ENCODE data around the gene CAMK4. TPM values are rescaled to one million over a fixed set of nuclear protein-coding genes. Genes with fewer than 3 reads are reported as not detected.
A peak's percentile ranks its signal among the peaks of the same experiment; 100 is the strongest.

Gene CAMK4
- total RNA-seq, 1 experiment from 2014 or later, result 6.3 TPM

DNA sequence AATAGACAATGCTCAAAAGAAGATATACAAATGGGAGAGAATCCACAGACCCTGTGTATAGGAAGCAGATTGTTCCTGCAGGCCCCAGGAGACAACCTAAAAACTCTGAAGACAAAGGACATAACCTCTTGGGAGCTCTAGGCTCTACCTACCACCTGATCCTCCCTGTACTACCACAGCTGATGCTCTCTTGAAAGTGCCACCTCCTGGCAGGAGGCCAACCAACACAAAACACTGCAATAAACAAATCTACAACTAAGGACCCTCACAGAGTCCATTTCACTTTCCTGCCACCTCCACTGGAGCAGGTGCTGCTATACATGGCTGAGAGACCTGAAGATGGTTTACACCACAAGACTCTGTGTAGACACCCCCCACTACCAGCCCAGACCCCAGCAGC lies 239.1 kb downstream of the CAMK4 start:
- H3K56ac ChIP-seq (ENCODE audit: insufficient read length, low read depth, low read length), result no peak overlapping the region
- H3K4me3 Mint-ChIP-seq, result no peak overlapping the region
- no peaks in the 10 kb centered on the region for H3K27me3 Mint-ChIP-seq (ENCODE audit: low read depth)

More for the DNA sequence above, 239.1 kb downstream of the CAMK4 start:
- H3K9ac ChIP-seq (ENCODE audit: extremely low read depth, insufficient read length, low read length), result no peak overlapping the region
- no peak overlapping the region for H2BK12ac ChIP-seq (ENCODE audit: insufficient read length, low read depth, low read length)
- H4K91ac ChIP-seq (ENCODE audit: insufficient read length, low read depth, low read length), result no peak overlapping the region
- no peaks in the 10 kb centered on the region for H3K79me1 ChIP-seq (ENCODE audit: insufficient read depth, low read depth, low read length, poor library complexity, severe bottlenecking)
- H3K4ac ChIP-seq (ENCODE audit: low read depth, low read length), result no peak overlapping the region
- no peaks in the 10 kb centered on the region for H3K23me2 ChIP-seq (ENCODE audit: insufficient read length, low read depth, low read length, poor library complexity, severe bottlenecking)
- no peaks in the 10 kb centered on the region for H4K20me1 ChIP-seq (ENCODE audit: control insufficient read depth, insufficient read depth, insufficient read length)
- no peaks in the 10 kb centered on the region for H3K79me2 ChIP-seq (ENCODE audit: insufficient read depth, low read length)
- H2BK5ac ChIP-seq (ENCODE audit: insufficient read length, low read length), result no peak overlapping the region
- TF ChIP-seq CTCF (conservative IDR thresholded peaks at IDR 0.05), result no peak
- H3K18ac ChIP-seq (ENCODE audit: insufficient read length, low read depth, low read length), result no peak overlapping the region
- no peak overlapping the region for H2AFZ ChIP-seq (ENCODE audit: low read length)
- Mint-ChIP-seq H3K36me3 (ENCODE audit: insufficient read depth in 1 of 3, low read depth in 3 of 3) (peaks cover 0 to 16% (median 2%) of the 10 kb centered on the region in 3 experiments; a peak in 4 of 7 replicates), H3K4me1 (peaks cover 18 to 19% of the 10 kb centered on the region in 2 experiments), H3K9me3 (peaks cover 8 to 12% of the 10 kb centered on the region in 2 experiments; a peak in 4 of 5 replicates), H3K27ac (peak overlapping the region in 2 of 3 experiments; percentile 16 to 71; a peak in 1 of 7 replicates)
- no peak overlapping the region for H3T11ph ChIP-seq (ENCODE audit: low read length)
- H4K8ac ChIP-seq (replicated peaks; ENCODE audit: insufficient read length, low read depth, low read length), result no peak overlapping the region
- H2AK5ac ChIP-seq (ENCODE audit: insufficient read length, low read length), result no peak overlapping the region
- H3K4me2 ChIP-seq (ENCODE audit: insufficient read depth, insufficient read length, low read length), result no peak overlapping the region
- H3K4me1 ChIP-seq (ENCODE audit: insufficient read depth, low read length), result peaks cover 3% of the 10 kb centered on the region; the same call in 1 of the 2 replicates
- peak; percentile 41 for DNase-seq
- H3K27ac ChIP-seq (ENCODE audit: insufficient read length, low read depth, low read length), result no peak overlapping the region
- no peak overlapping the region for H4K5ac ChIP-seq (ENCODE audit: insufficient read length, low read depth, low read length)
- H3K27me3 ChIP-seq (ENCODE audit: insufficient read depth, low read length), result no peaks in the 10 kb centered on the region
- no peak overlapping the region for H2BK15ac ChIP-seq (ENCODE audit: low read depth, low read length)
- H3K23ac ChIP-seq (ENCODE audit: insufficient read length, low read depth, low read length), result no peak overlapping the region
- H2BK120ac ChIP-seq (ENCODE audit: low read depth, low read length, poor library complexity, severe bottlenecking), result no peak overlapping the region
- H2BK20ac ChIP-seq (ENCODE audit: low read depth, low read length, poor library complexity, severe bottlenecking), result no peak overlapping the region
- H3K9me3 ChIP-seq (ENCODE audit: control insufficient read depth, low read depth, low read length), result no peaks in the 10 kb centered on the region
- no peak overlapping the region for H3K14ac ChIP-seq (ENCODE audit: insufficient read depth, low read length)
